Measurements from ENCODE around the gene C1S.

Gene C1S

GRCh38 chr12:7061596-7061995 is 1.1 kb downstream of the C1S start:
- no peaks in the 10 kb centered on the region for H3K36me3 Mint-ChIP-seq (ENCODE audit: low read depth)
- H3K27ac Mint-ChIP-seq = no peak overlapping the region
- no peaks in the 10 kb centered on the region for H3K9me3 Mint-ChIP-seq
- TF ChIP-seq CTCF (IDR thresholded peaks at IDR 0.05) = no peak
- H3K4me3 Mint-ChIP-seq = no peak overlapping the region
- peaks cover 33% of the 10 kb centered on the region for H3K27me3 Mint-ChIP-seq (ENCODE audit: low read depth, poor library complexity)
- peaks cover 24% of the 10 kb centered on the region for H3K4me1 Mint-ChIP-seq
- DNase-seq = no peak

- no peak for TF ChIP-seq CTCF (IDR thresholded peaks at IDR 0.05)
- Mint-ChIP-seq H3K36me3 (ENCODE audit: low read depth) (no peaks in the 10 kb centered on the region), H3K27me3 (ENCODE audit: low read depth, poor library complexity) (peaks cover 34% of the 10 kb centered on the region), H3K9me3 (no peaks in the 10 kb centered on the region), H3K4me1 (peaks cover 19% of the 10 kb centered on the region), H3K4me3 (no peak overlapping the region), H3K27ac (no peak overlapping the region)
- no peak for DNase-seq
Observed at GRCh38 chr12:7064516-7064915, 4.0 kb downstream of the C1S start.

GRCh38 chr12:7065073-7065623 is 4.6 kb downstream of the C1S start:
- Mint-ChIP-seq H3K27ac (no peak overlapping the region), H3K27me3 (ENCODE audit: low read depth, poor library complexity) (peaks cover 37% of the 10 kb centered on the region), H3K4me1 (peaks cover 19% of the 10 kb centered on the region), H3K36me3 (ENCODE audit: low read depth) (no peaks in the 10 kb centered on the region), H3K4me3 (no peak overlapping the region), H3K9me3 (no peaks in the 10 kb centered on the region)
- DNase-seq = no peak
- no peak for TF ChIP-seq CTCF (IDR thresholded peaks at IDR 0.05)

DNA sequence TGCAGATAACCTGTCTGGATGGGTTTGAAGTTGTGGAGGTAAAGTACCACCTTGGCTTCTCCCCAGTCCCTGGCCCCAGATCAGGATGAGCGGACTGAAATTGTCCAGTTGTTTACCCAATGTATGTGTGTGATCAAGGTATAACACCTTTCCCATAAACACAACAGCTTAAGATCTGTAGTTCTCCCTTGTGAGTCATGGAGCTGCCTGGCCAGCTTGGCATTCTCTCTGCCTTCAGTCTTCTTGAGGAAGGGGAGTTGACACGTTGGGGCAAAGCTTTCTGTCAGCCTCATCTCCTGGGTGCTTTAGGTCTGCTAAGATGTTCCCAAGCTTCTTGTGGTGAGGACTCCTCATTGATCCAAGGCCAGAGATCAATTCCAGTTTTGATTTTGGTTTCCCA is 6.1 kb downstream of the C1S start:
- Mint-ChIP-seq H3K9me3 (no peaks in the 10 kb centered on the region), H3K4me3 (no peak overlapping the region), H3K27me3 (ENCODE audit: low read depth, poor library complexity) (peaks cover 32% of the 10 kb centered on the region), H3K27ac (no peak overlapping the region), H3K36me3 (ENCODE audit: low read depth) (no peaks in the 10 kb centered on the region), H3K4me1 (peaks cover 5% of the 10 kb centered on the region)
- no peak for TF ChIP-seq CTCF (IDR thresholded peaks at IDR 0.05)
- DNase-seq = no peak

- H3K9me3 Mint-ChIP-seq = no peaks in the 10 kb centered on the region
- H3K4me3 Mint-ChIP-seq = no peak overlapping the region
- no peak for TF ChIP-seq CTCF (IDR thresholded peaks at IDR 0.05)
- H3K4me1 Mint-ChIP-seq = peaks cover 4% of the 10 kb centered on the region
- no peaks in the 10 kb centered on the region for H3K36me3 Mint-ChIP-seq (ENCODE audit: low read depth)
- DNase-seq = no peak
- H3K27ac Mint-ChIP-seq = no peak overlapping the region
- H3K27me3 Mint-ChIP-seq (ENCODE audit: low read depth, poor library complexity) = peaks cover 36% of the 10 kb centered on the region
Observed at GRCh38 chr12:7067096-7067495, 6.6 kb downstream of the C1S start.

GRCh38 chr12:7068240-7068993 is 7.9 kb downstream of the C1S start:
- Mint-ChIP-seq H3K27me3 (ENCODE audit: low read depth, poor library complexity) (peaks cover 42% of the 10 kb centered on the region), H3K36me3 (ENCODE audit: low read depth) (no peaks in the 10 kb centered on the region), H3K4me3 (no peak overlapping the region), H3K4me1 (no peaks in the 10 kb centered on the region), H3K27ac (no peak overlapping the region), H3K9me3 (no peaks in the 10 kb centered on the region)
- no peak for TF ChIP-seq CTCF (IDR thresholded peaks at IDR 0.05)
- DNase-seq = no peak
